GM12878 (cell line): ENCODE data around the gene ZNF260. TPM values are rescaled to one million over a fixed set of nuclear protein-coding genes. Genes with fewer than 3 reads are reported as not detected.
A peak's percentile ranks its signal among the peaks of the same experiment; 100 is the strongest.

Experiments
- ASH2L ChIP-seq: fragments of 300-600, 200-600 bp; sonication (generic); IDR thresholded peaks from 2 replicates; pipeline ENCODE4 v1.6.1; 2017; ENCODE audit warnings: low read depth, mild to moderate bottlenecking, borderline replicate concordance
- EP300 ChIP-seq, 2 experiments: fragments of 150-350 bp in 1 of 2; IDR thresholded peaks; 2 replicates each; pipeline ENCODE4 v1.6.1; 2011 to 2012; ENCODE audit warnings: low read depth in 2 of 2, low read length in 2 of 2, borderline replicate concordance in 1 of 2, improper control_type of control experiment in 1 of 2, inconsistent platforms in 1 of 2; ENCODE audit not compliant: control insufficient read depth in 1 of 2
- HDAC2 ChIP-seq: fragments of 200-600 bp; sonication (generic); IDR thresholded peaks from 2 replicates; pipeline ENCODE4 v1.6.1; 2017
- KLF5 ChIP-seq: fragments of 450-650 bp; IDR thresholded peaks from 2 replicates; pipeline ENCODE4 v1.6.1; 2014; ENCODE audit warnings: mild to moderate bottlenecking; ENCODE audit not compliant: partially characterized antibody
- POLR2AphosphoS5 ChIP-seq: IDR thresholded peaks from 2 replicates; pipeline ENCODE4 v1.6.1; 2011; ENCODE audit warnings: mild to moderate bottlenecking, low read length, inconsistent platforms
- RCOR1 ChIP-seq: conservative IDR thresholded peaks from 2 replicates; pipeline ENCODE4 v1.6.1; 2012; ENCODE audit warnings: low read depth, low read length, improper control_type of control experiment
- RUNX3 ChIP-seq: IDR thresholded peaks from 2 replicates; pipeline ENCODE4 v1.6.1; 2012; ENCODE audit warnings: low read length, inconsistent platforms
- SMAD5 ChIP-seq: IDR thresholded peaks from 2 replicates; pipeline ENCODE4 v1.6.1; 2016; ENCODE audit warnings: antibody characterized with exemption, low read depth
- TARDBP ChIP-seq: IDR thresholded peaks from 2 replicates; pipeline ENCODE4 v1.6.1; 2016; ENCODE audit warnings: borderline replicate concordance
- TCF12 ChIP-seq: IDR thresholded peaks from 2 replicates; pipeline ENCODE4 v1.6.1; 2011; ENCODE audit warnings: low read depth, mild to moderate bottlenecking, low read length
- ZNF24 ChIP-seq: fragments of 450-650 bp; IDR thresholded peaks from 2 replicates; pipeline ENCODE4 v1.6.1; 2017; ENCODE audit warnings: antibody characterized with exemption, mild to moderate bottlenecking
- ZNF274 ChIP-seq: IDR thresholded peaks from one replicate; pipeline ENCODE4 v1.8.0; 2011; ENCODE audit not compliant: insufficient read length, insufficient read depth
- polyA plus RNA-seq, 11 experiments: library from polyadenylated mRNA; depleted of rRNA in 4 of 11; unstranded in 6 of 11; stranded (reverse) in 5 of 11; fragments of >200 nt; fragmentation: Nextera tagmentation in 4 of 11; fragmentation: Illumina TruSeq in 1 of 11; extraction: Ambion mirVana in 4 of 11; extraction: Trizol in 1 of 11; gene quantifications; 1 replicate in 1 of 11; 2 replicates in 10 of 11; pipeline versions ENCODE4 v1.2.1 to v1.2.3, GENCODE V29; 2011 to 2016; ENCODE audit warnings: inconsistent platforms in 2 of 11, missing spikeins in 2 of 11, low read depth in 1 of 11
- total RNA-seq, 4 experiments: library from RNA; depleted of rRNA in 3 of 4; stranded (reverse); fragments of >200 nt in 3 of 4; fragmentation: Illumina TruSeq in 1 of 4; extraction: Trizol in 1 of 4; gene quantifications; 2 replicates each; pipeline versions ENCODE4 v1.2.1 to v1.2.3, GENCODE V29; 2013 to 2021
- TF ChIP-seq, protein P1 (sequence below): fragments of 450-650 bp; IDR thresholded peaks from 2 replicates; pipeline ENCODE4 v1.6.1; 2016; ENCODE audit warnings: mild to moderate bottlenecking, moderate library complexity, borderline replicate concordance
- TF ChIP-seq, protein P2 (sequence below): fragments of 150-350 bp; IDR thresholded peaks from 2 replicates; pipeline ENCODE4 v1.6.1; 2016; ENCODE audit warnings: low read depth, low read length
- TF ChIP-seq, protein P3 (sequence below): fragments of 450-650 bp; IDR thresholded peaks from 2 replicates; pipeline ENCODE4 v1.6.1; 2014; ENCODE audit warnings: mild to moderate bottlenecking
- TF ChIP-seq, protein P4 (sequence below): fragments of 450-650 bp; IDR thresholded peaks from 2 replicates; pipeline ENCODE4 v1.6.1; 2017; ENCODE audit warnings: mild to moderate bottlenecking, moderate library complexity

ZNF260 gene
- total and polyA plus RNA-seq, 10 of the 15 experiments (the other 5 are each of a cell fraction or from before 2014, with no cell fraction given): 1.9 to 9.7 (median 7.1) TPM

DNA sequence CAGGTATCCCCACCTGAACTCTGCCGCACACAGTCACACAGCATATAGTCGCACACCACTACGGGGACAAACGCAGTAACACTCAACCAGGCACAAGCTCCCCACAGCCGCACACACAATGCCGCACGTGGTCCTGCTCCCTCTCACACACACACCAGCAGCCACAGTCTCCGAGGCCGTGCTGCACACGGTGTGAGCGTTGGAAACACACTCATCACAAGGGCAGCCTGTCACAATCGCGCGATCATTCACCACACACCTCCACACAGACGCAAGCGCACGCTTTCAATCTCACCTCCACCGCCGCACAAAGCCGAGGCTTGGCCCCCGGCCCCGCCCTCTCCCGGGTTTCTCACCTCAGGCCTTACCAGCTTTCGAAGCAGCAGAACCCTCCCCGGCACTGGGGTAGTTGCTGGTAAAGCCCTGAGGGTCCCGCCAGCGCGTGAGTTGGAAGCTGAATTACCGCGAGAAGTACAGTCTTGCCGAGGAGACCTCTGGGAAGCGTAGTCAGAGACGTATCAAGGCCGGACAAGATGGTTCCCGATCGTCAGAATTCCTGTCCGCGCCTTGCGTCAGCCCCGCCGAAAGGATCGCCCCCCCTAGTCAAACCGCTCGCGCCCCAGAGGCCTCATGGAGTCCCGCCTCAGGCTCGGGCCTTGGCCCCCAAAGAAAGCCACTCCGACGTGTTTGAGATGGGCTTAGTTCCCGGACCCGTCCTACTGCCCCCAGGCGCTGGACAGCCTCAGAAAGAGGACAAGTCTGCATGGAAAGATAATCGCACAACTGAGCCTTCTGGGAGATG lies 38.8 kb downstream of the ZNF260 start, which contains the start of gene ZNF566 (continued):
- TF ChIP-seq, protein P1, sequence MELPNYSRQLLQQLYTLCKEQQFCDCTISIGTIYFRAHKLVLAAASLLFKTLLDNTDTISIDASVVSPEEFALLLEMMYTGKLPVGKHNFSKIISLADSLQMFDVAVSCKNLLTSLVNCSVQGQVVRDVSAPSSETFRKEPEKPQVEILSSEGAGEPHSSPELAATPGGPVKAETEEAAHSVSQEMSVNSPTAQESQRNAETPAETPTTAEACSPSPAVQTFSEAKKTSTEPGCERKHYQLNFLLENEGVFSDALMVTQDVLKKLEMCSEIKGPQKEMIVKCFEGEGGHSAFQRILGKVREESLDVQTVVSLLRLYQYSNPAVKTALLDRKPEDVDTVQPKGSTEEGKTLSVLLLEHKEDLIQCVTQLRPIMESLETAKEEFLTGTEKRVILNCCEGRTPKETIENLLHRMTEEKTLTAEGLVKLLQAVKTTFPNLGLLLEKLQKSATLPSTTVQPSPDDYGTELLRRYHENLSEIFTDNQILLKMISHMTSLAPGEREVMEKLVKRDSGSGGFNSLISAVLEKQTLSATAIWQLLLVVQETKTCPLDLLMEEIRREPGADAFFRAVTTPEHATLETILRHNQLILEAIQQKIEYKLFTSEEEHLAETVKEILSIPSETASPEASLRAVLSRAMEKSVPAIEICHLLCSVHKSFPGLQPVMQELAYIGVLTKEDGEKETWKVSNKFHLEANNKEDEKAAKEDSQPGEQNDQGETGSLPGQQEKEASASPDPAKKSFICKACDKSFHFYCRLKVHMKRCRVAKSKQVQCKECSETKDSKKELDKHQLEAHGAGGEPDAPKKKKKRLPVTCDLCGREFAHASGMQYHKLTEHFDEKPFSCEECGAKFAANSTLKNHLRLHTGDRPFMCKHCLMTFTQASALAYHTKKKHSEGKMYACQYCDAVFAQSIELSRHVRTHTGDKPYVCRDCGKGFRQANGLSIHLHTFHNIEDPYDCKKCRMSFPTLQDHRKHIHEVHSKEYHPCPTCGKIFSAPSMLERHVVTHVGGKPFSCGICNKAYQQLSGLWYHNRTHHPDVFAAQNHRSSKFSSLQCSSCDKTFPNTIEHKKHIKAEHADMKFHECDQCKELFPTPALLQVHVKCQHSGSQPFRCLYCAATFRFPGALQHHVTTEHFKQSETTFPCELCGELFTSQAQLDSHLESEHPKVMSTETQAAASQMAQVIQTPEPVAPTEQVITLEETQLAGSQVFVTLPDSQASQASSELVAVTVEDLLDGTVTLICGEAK: no peak; the same call in 1 of the 2 replicates
- peak; percentile 83 for TF ChIP-seq POLR2AphosphoS5
- TF ChIP-seq, protein P2, sequence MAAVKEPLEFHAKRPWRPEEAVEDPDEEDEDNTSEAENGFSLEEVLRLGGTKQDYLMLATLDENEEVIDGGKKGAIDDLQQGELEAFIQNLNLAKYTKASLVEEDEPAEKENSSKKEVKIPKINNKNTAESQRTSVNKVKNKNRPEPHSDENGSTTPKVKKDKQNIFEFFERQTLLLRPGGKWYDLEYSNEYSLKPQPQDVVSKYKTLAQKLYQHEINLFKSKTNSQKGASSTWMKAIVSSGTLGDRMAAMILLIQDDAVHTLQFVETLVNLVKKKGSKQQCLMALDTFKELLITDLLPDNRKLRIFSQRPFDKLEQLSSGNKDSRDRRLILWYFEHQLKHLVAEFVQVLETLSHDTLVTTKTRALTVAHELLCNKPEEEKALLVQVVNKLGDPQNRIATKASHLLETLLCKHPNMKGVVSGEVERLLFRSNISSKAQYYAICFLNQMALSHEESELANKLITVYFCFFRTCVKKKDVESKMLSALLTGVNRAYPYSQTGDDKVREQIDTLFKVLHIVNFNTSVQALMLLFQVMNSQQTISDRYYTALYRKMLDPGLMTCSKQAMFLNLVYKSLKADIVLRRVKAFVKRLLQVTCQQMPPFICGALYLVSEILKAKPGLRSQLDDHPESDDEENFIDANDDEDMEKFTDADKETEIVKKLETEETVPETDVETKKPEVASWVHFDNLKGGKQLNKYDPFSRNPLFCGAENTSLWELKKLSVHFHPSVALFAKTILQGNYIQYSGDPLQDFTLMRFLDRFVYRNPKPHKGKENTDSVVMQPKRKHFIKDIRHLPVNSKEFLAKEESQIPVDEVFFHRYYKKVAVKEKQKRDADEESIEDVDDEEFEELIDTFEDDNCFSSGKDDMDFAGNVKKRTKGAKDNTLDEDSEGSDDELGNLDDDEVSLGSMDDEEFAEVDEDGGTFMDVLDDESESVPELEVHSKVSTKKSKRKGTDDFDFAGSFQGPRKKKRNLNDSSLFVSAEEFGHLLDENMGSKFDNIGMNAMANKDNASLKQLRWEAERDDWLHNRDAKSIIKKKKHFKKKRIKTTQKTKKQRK: no peak
- TF ChIP-seq RUNX3: peak; percentile 51
- TF ChIP-seq, protein P3, sequence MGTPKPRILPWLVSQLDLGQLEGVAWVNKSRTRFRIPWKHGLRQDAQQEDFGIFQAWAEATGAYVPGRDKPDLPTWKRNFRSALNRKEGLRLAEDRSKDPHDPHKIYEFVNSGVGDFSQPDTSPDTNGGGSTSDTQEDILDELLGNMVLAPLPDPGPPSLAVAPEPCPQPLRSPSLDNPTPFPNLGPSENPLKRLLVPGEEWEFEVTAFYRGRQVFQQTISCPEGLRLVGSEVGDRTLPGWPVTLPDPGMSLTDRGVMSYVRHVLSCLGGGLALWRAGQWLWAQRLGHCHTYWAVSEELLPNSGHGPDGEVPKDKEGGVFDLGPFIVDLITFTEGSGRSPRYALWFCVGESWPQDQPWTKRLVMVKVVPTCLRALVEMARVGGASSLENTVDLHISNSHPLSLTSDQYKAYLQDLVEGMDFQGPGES: no peak
- peak; percentile 64 for TF ChIP-seq KLF5
- no peak for TF ChIP-seq HDAC2
- no peak for TF ChIP-seq TCF12
- TF ChIP-seq ASH2L: no peak
- TF ChIP-seq ZNF24: no peak
- peak; percentile 25; the same call in 1 of the 2 replicates for TF ChIP-seq SMAD5
- no peak for TF ChIP-seq EP300 (IDR thresholded peaks at IDR 0.05; ENCODE audit: borderline replicate concordance in 1 of 2, control insufficient read depth in 1 of 2, low read depth in 2 of 2, low read length in 2 of 2)
- TF ChIP-seq ZNF274: no peak
- TF ChIP-seq, protein P4, sequence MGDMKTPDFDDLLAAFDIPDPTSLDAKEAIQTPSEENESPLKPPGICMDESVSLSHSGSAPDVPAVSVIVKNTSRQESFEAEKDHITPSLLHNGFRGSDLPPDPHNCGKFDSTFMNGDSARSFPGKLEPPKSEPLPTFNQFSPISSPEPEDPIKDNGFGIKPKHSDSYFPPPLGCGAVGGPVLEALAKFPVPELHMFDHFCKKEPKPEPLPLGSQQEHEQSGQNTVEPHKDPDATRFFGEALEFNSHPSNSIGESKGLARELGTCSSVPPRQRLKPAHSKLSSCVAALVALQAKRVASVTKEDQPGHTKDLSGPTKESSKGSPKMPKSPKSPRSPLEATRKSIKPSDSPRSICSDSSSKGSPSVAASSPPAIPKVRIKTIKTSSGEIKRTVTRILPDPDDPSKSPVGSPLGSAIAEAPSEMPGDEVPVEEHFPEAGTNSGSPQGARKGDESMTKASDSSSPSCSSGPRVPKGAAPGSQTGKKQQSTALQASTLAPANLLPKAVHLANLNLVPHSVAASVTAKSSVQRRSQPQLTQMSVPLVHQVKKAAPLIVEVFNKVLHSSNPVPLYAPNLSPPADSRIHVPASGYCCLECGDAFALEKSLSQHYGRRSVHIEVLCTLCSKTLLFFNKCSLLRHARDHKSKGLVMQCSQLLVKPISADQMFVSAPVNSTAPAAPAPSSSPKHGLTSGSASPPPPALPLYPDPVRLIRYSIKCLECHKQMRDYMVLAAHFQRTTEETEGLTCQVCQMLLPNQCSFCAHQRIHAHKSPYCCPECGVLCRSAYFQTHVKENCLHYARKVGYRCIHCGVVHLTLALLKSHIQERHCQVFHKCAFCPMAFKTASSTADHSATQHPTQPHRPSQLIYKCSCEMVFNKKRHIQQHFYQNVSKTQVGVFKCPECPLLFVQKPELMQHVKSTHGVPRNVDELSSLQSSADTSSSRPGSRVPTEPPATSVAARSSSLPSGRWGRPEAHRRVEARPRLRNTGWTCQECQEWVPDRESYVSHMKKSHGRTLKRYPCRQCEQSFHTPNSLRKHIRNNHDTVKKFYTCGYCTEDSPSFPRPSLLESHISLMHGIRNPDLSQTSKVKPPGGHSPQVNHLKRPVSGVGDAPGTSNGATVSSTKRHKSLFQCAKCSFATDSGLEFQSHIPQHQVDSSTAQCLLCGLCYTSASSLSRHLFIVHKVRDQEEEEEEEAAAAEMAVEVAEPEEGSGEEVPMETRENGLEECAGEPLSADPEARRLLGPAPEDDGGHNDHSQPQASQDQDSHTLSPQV: no peak
- TF ChIP-seq RCOR1: peak; percentile 35; the same call in 1 of the 2 replicates
- TF ChIP-seq TARDBP: no peak
